ENCODE results near the gene TBC1D24.

TBC1D24 gene

GRCh38 chr16:2483939-2484897, 9.3 kb downstream of the TBC1D24 start:
- no peak for DNase-seq

- no peak for DNase-seq
These were observed 10.1 kb downstream of the TBC1D24 start for GRCh38 chr16:2484898-2485508.

DNA sequence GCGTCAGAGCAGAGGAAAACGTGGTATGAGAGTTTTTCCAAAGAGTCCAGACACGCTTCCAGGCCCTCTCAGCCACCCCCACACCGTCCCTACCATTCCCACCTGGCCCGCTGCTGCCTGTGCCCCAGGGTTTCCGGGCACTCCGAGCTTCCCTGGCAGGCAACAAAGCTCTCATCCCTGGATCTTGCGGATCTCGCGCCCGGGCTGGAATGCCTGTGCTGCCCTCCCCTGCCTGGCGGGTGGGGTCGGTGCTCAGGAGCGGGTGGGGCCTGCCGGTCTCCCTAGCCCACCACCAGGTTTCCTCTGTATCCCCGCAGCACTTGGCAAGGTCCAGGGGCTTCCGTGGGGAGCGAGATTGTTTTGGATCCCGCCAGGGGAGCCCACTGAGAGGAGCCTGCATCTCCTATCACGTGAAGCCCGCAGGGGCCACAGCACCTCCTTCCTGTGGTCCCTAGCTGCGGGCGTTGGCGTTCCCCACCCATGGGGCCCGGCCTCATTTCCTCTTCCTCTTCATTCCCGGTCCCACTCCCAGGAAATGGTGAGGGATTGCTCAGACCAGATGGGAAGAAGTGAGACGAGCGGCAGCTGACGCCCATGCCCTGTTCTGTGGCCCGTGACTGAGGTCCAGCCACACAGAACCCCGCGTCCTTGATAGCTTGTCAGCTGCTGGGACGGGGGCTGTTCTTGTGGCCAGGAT, 11.0 kb downstream of the TBC1D24 start:
- DNase-seq, result no peak

DNA sequence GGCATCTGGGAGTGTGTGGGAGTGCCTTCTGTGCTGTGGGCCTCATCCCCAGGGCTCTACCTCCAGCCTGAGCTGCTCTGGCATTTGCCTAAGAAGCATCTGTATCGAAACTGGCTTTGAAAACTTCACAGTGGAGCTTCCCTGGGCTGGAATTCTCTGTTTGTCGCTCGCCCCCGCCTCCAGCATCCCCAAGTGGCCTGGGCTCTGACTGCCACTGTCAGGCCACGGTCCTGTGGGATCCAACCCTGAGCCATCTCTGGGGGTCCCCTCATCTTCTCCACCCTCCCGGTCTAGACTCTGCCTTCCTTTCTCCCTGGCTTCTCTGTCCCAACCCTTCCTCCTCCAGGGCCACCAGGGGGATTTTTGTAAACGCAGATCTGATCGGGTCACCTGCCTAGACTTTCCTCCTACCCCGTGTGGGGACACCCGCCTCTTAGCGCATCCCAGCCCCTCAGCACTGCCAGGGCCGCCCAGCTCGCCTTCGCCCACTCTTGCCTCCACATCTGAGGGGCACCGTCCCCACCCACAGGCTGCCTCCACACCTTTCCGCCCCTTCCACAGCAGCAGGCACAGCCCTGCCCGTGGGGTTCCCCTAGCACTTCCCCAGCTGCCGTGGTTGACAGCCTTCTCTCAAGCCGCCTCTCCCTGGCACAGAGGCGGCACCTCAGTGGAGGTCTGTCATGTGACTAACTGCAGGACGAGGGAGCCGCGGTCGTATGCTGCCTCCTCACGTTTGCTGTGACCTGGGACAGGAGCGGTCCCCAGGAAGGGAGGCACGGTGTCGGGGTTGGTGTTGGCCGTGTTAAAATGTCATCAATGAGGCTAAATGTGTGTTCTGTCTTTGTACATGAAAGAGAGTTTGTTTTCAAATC, 12.0 kb downstream of the TBC1D24 start:
- peak; percentile 12 for DNase-seq

DNA sequence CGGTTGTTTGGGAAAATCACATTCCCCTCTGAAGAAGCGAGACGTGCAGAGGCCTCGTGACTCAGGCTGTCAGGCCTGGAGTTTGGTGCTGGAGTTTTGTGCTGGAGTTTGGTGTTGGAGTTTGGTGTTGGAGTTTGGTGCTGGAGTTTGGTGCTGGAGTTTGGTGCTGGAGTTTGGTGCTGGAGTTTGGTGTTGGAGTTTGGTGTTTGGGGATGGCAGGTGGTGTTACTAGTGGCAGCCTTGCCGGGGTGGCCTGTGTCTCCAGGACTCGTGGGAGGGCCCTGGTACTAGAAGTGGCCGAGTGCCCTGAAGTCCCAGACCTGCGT, 12.6 kb downstream of the TBC1D24 start:
- DNase-seq, result no peak

- DNase-seq, result no peak
These were observed 13.1 kb downstream of the TBC1D24 start for GRCh38 chr16:2487903-2488531.

DNA sequence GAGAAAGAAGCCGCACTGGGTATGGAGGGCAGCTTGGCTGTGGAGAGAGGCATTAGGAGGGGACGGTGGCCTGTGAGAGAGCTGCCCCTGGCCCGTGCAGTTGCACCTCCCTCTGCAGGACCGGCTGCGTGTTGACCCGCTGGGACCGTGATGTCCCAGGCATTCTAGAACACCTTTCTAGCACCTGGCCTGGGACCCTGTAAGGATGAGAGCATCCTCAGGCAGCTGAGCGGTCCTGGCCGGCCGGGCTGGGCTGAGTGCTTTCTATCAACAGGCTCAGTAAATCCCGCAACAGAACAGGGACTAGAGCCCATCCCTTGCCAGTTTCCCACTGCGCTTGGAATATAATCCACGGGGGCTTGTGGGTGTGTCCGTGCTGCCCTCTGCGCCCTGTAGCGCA, 14.7 kb downstream of the TBC1D24 start:
- DNase-seq, result no peak

DNA sequence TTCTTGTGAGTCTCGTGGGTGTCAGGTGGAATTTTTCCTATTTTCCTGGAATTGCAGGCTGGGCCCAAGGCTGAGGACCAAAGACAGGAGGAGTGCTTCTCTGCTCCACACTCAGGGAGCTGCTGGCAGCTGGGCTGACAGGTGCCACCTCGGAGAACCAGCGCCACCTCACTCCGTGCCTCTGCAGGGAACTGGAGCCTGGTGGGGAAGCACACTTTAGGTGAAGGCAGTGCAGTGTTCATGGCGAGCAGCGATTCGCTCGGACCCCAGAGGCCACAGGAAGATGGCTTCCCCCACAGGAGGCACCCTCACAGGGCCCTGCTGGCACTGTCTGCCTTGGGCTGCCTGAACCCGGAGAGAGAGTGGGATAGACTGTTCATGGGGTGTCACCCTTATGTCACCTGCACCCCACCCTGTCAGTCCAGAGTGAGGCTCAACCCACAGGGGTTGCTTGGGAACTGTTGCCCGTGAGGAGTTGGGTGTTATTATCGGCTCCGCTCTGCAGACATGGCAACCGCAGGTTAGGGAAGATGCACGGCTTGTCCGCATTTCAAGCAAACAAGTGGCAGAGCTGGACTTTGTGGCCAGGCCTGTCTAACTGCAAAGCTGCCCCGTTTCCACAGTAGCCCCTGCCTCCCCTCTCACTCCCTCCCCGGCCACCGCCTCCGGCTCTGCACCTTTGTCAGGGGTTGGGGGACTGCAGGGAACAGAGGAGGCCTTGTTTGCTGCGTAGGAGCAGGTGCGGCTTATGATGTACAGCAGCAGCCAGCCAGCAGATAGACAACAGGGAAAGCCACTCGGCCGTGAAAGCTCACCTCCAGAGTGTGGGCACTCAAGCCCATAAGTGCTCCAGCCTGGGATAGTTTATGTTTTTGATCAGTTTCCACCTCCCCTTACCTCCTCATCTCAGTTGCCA, 15.5 kb downstream of the TBC1D24 start:
- peak; percentile 82 for DNase-seq

DNA sequence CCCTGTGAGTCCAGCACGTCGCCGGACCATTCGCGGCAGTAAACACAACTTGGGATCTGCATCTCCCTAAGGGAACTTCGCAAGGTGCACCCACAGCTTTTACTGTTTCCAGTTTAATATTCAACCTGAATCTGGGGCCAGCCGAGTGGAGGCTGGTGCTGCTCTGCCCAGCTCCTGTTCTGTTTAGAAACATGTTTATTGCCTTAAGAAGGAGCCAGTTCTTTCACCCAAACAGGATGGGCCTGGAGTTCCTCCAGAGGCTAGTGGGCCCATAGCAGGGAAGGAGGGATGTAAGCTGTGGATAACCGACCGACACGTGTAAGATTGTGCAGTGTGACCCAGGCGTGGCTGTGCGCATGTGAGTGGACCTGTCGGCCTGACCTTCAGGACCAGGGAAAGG, 17.4 kb downstream of the TBC1D24 start:
- DNase-seq, result no peak

- DNase-seq, result no peak
These were observed 18.7 kb downstream of the TBC1D24 start for GRCh38 chr16:2493605-2494004.

GRCh38 chr16:2494616-2495015, 19.7 kb downstream of the TBC1D24 start:
- no peak for DNase-seq

DNA sequence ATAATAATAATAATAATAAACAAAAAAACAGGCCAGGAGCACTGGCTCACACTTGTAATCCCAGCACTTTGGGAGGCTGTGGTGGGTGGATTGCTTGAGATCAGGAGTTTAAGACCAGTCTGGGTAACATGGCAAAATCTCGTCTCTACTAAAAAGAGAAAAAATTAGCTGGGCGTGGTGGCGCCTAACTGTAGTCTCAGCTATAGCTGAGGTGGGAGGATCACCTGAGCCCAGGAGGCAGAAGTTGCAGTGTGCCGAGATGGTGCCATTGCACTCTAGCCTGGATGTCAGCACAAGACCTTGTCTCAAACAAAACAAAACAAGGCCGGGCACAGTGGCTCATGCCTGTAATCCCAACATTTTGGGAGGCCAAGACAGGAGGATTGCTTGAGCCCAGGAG, 20.1 kb downstream of the TBC1D24 start:
- DNase-seq, result no peak

GRCh38 chr16:2496223-2497115, 21.5 kb downstream of the TBC1D24 start:
- no peak for DNase-seq

DNA sequence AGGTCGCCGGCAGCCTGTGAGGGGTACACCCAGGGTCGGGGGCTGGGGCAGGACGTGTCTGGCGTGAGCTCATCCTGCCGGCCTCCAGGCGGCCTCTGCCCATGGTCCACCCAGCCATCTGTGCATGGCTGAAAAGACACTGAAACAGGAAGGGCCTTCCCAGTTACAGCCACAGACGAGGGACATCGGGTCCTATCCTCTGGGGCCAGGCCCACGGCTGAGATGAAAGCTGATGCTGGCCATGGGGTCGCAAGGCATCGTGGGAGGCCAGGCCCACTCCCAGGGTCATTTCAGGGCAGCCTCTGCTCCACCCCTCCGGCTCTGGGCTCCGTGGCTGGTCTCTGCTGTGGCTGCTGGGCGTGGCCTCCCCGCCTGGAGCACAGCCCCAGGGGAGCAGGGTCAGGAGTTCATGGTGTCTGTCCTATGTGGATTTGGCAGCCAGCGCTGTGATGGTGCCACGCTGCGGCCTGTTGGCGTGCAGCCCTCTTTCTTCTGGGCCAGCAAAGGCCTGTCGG, 22.2 kb downstream of the TBC1D24 start:
- no peak for DNase-seq

DNA sequence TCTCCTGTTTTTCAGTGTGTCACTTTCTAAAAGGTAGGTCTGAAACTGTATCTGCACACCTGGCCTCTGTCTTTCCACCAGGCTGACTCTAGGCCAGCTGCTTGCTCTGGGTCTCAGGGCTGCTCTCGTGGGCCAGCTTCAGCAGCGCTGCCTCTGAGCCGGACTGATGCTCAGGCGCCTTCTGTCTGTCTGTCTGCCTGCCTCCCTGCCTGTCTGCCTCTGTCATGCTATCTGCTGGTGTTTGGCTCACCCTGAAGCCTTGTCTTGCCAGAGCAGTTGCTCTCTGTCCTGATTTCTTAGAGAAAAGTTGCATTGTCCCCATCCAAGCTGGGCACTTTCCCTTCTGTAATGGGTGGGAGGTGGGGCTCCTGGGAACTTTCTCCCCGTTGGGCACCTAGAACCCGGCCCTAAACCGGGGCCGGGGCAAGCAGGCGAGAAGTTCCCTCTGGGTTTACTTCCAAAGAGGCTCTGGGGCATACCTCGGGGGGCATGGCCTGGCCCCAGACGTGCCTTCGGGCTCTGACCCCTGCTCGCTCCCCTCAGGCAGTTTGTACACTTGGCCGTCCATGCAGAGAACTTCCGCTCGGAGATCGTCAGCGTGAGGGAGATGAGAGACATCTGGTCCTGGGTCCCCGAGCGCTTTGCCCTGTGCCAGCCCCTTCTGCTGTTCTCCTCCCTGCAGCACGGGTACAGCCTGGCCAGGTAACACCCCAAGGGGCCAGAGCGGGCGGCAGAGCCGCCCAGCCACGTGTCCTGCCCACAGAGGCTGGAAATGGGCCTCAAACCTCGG, 23.0 kb downstream of the TBC1D24 start:
- no peak for DNase-seq

DNA sequence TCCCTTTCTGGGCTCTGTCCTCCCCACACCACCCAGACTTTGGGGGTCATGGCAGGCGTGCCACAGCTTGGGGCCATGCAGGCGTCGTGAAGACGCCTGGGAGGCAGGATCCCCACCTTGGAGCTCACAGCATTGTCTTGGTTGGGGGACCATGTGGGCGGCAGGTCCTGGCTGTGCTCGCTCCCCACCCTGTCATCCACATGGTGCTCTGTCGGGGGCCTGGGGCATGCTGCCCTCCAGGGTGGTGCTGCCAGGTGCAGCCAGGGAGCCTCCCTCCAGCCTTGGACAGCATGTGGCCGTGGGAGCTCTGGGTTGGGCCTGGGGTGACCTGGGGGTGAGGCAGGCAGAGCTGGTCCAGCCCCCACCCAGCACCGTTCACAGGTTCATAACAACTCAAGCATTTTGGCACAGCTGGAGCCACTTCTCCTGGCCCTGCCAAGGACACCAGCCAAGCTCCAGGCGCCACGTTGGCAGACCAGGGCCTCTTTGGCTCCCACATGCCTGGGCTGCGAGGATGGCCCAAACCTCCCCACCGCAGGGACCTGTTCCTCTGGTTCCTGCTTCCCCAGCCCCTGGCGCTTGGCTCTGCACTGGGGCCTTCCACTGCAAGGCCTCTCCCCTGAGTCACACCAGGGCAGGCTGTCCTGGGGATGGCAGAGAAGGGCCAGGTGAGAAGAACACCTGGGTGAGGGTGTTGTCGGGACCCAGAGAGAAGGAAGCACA, 23.8 kb downstream of the TBC1D24 start:
- DNase-seq, result no peak

DNA sequence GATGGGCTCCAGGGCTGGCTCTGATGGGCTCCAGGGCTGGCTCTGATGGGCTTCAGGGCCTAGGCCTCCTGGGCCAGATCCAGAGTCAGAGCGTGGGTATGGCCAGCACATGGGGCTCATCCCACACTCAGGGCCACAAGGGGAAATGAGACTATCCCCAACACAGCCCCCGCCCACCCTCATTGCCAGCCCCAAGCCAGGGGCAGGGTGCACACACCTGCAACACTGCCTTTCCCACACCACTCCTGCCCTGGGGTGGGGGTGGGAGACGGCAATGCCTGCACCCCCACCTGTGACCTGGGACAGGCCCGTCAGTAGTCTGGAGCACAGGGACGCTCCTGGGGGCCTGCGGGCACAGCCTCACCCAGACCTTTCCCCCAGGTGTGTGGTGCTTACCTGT, 24.5 kb downstream of the TBC1D24 start:
- DNase-seq, result no peak

DNA sequence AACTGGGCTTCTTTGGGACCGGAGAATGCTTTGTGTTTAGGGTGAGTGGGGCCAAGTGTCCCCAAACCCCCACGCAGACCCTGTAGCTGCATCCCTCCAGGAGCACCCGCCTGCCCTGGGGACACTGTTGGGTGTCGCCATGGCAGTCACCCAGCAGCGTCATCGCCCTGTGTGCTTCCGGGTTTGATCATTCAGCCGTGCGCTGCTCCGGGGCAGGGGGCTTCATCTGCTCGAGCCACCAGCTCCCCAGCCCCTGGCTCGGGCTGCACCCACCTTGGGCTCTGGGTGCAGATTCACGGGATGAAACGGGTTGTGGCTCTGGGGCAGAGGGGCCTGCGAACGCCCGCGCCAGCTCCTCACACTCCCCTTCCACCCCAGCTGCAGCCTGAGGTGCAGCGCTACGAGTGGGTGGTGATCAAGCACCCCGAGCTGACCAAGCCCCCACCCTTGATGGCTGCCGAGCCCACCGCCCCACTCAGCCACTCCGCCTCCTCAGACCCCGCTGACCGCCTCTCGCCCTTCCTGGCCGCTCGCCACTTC, 25.0 kb downstream of the TBC1D24 start:
- no peak for DNase-seq

All from DMS79 treated with DMSO at 0.1 percent for 48 hours (cell line).